Lung (tissue), 12 donors: ENCODE measurements around the gene MUC5AC. TPM values are rescaled to one million over a fixed set of nuclear protein-coding genes. Genes with fewer than 3 reads are reported as not detected.
"Not testable (repeated sequence)": the region's sequence is repeated elsewhere in the genome, so short reads cannot be mapped to it uniquely, and the experiment has no call there.

Source experiments
- ATAC-seq: fragments of 200-7000 bp; cut with Tn5 transposase; one replicate; pipeline ENCODE4 v1.9.1; 2020; ENCODE audit warnings: moderate number of reproducible peaks; ENCODE audit not compliant: insufficient read depth, low FRiP score
- DNase-seq, 3 donors: peaks; one replicate each; pipeline ENCODE4 v3.0.0-alpha.2; 2013 to 2017
- H3K27ac ChIP-seq, 2 donors: one replicate each; pipeline ENCODE4 v1.5.1; 2013; ENCODE audit warnings: mild to moderate bottlenecking in 2 of 2, moderate library complexity in 2 of 2, control low read depth in 1 of 2, inconsistent platforms in 1 of 2, low read depth in 1 of 2, low read length in 1 of 2
- H3K27me3 ChIP-seq, 3 donors: one replicate each; pipeline ENCODE4 v1.5.1; 2013; ENCODE audit warnings: low read length in 2 of 3; ENCODE audit not compliant: control insufficient read depth in 3 of 3, insufficient read depth in 3 of 3
- H3K36me3 ChIP-seq, 4 donors: one replicate each; pipeline ENCODE4 v1.5.1; 2013; ENCODE audit warnings: low read length in 4 of 4, mild to moderate bottlenecking in 1 of 4, moderate library complexity in 1 of 4; ENCODE audit not compliant: control insufficient read depth in 4 of 4, insufficient read depth in 4 of 4
- H3K4me1 ChIP-seq, 5 donors: one replicate each; pipeline ENCODE4 v1.5.1; 2013; ENCODE audit warnings: low read length in 5 of 5, mild to moderate bottlenecking in 2 of 5, moderate library complexity in 1 of 5; ENCODE audit not compliant: control insufficient read depth in 5 of 5, insufficient read depth in 5 of 5
- H3K4me3 ChIP-seq: one replicate; pipeline ENCODE4 v1.5.1; 2013; ENCODE audit warnings: mild to moderate bottlenecking, control low read depth, moderate library complexity
- H3K9ac ChIP-seq, 2 donors: one replicate each; pipeline ENCODE4 v1.5.1; 2013; ENCODE audit warnings: low read length in 2 of 2, control low read depth in 1 of 2; ENCODE audit not compliant: insufficient read depth in 1 of 2
- H3K9me3 ChIP-seq, 4 donors: one replicate each; pipeline ENCODE4 v1.5.1; 2013; ENCODE audit warnings: low read length in 3 of 4, mild to moderate bottlenecking in 1 of 4, moderate library complexity in 1 of 4; ENCODE audit not compliant: control insufficient read depth in 4 of 4, insufficient read depth in 3 of 4
- WGBS, 2 donors: extraction: QIAGEN DNeasy Blood & Tissue Kit; methylation state at CpG; one replicate each; pipeline ENCODE4 v1.1.7; 2013; 5-methylcytosine and 5-hydroxymethylcytosine counted together
- polyA plus RNA-seq, 2 donors: library from polyadenylated mRNA; stranded (reverse); fragments of 200-250 nt; gene quantifications; one replicate each; pipeline ENCODE4 v1.2.1, GENCODE V29; 2013
- total RNA-seq, 2 donors: library from RNA; depleted of rRNA in 1 of 2; stranded (reverse); fragments of >200 nt in 1 of 2; gene quantifications; one replicate each; pipeline ENCODE4 v1.2.1, GENCODE V29; 2014 to 2021
- TF ChIP-seq, protein P1 (sequence below): IDR thresholded peaks from 2 replicates; pipeline ENCODE4 v1.5.1; 2012; ENCODE audit warnings: mild to moderate bottlenecking; ENCODE audit errors: control extremely low read depth, extremely low read depth
- donor health status: control.
- donor health status: control.
- donor health status: Bipolar disorder and iron deficiency.
- donor health status: healthy.
- donor health status: DM: yes; HTN: yes; CAD: no.

Gene MUC5AC
- total and polyA plus RNA-seq, 4 donors = 0.46 to 1.3 (median 1.0) TPM

DNA sequence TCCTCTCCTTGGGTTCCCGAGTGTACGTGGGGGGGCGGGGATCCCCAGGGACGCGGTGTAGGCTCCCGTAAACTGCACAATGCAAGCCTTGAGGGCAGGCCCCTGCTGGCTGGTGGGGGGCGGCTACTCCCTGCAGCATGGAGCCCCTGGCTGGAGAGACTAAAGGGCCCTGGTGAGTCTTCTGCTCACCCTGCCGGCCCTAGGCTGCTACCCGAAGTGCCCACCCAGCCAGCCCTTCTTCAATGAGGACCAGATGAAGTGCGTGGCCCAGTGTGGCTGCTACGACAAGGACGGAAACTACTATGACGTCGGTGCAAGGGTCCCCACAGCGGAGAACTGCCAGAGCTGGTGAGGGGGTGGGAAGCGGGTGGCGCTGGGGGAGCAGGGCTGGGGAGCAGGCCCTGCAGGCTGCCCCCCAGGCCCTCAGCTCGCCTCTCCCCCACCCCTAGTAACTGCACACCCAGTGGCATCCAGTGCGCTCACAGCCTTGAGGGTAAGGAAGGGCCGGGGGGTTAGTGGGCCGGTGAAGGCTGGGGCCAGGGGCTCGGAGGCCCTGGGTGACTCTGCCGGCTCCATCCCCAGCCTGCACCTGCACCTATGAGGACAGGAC is 81.9 kb downstream of the MUC5AC start:
- ATAC-seq (no peak), DNase-seq (no peak)
- TF ChIP-seq, protein P1, sequence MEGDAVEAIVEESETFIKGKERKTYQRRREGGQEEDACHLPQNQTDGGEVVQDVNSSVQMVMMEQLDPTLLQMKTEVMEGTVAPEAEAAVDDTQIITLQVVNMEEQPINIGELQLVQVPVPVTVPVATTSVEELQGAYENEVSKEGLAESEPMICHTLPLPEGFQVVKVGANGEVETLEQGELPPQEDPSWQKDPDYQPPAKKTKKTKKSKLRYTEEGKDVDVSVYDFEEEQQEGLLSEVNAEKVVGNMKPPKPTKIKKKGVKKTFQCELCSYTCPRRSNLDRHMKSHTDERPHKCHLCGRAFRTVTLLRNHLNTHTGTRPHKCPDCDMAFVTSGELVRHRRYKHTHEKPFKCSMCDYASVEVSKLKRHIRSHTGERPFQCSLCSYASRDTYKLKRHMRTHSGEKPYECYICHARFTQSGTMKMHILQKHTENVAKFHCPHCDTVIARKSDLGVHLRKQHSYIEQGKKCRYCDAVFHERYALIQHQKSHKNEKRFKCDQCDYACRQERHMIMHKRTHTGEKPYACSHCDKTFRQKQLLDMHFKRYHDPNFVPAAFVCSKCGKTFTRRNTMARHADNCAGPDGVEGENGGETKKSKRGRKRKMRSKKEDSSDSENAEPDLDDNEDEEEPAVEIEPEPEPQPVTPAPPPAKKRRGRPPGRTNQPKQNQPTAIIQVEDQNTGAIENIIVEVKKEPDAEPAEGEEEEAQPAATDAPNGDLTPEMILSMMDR = no peak
- peaks cover 0 to 12% (median 0%) of the 10 kb centered on the region in 4 donors for H3K9me3 ChIP-seq
- WGBS, 2 donors = 89 to 91% methylated on average over 23 of the region's 23 CpGs
- H3K27me3 ChIP-seq = no peaks in the 10 kb centered on the region
- no peak overlapping the region for H3K27ac ChIP-seq
- no peak overlapping the region for H3K9ac ChIP-seq
- H3K4me1 ChIP-seq = no peaks in the 10 kb centered on the region
- no peak overlapping the region for H3K4me3 ChIP-seq
- no peaks in the 10 kb centered on the region for H3K36me3 ChIP-seq

DNA sequence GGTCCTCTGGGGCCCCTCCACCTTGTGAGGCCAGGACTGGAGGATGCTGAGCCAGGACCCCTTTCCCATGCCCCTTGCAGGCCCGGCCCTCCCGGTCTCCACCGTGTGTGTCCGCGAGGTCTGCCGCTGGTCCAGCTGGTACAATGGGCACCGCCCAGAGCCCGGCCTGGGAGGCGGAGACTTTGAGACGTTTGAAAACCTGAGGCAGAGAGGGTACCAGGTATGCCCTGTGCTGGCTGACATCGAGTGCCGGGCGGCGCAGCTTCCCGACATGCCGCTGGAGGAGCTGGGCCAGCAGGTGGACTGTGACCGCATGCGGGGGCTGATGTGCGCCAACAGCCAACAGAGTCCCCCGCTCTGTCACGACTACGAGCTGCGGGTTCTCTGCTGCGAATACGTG is 83.0 kb downstream of the MUC5AC start:
- peaks cover 0 to 12% (median 0%) of the 10 kb centered on the region in 4 donors for H3K9me3 ChIP-seq
- H3K4me1 ChIP-seq = no peaks in the 10 kb centered on the region
- WGBS, 2 donors = 95% methylated on average over 23 to 25 of the region's 25 CpGs
- no peak overlapping the region for H3K4me3 ChIP-seq
- no peak overlapping the region for H3K9ac ChIP-seq
- no peaks in the 10 kb centered on the region for H3K36me3 ChIP-seq
- no peaks in the 10 kb centered on the region for H3K27me3 ChIP-seq
- TF ChIP-seq, protein P1 = no peak
- ATAC-seq (no peak), DNase-seq (no peak)
- H3K27ac ChIP-seq = no peak overlapping the region

DNA sequence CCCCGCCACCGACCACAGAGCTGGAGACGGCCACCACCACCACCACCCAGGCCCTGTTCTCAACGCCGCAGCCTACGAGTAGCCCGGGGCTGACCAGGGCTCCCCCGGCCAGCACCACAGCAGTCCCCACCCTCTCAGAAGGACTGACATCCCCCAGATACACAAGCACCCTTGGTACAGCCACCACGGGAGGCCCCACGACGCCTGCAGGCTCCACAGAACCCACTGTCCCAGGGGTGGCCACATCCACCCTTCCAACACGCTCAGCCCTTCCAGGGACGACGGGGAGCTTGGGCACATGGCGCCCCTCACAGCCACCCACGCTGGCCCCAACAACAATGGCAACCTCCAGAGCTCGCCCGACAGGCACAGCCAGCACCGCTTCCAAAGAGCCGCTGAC is 84.0 kb downstream of the MUC5AC start:
- 95 to 96% methylated on average over 20 of the region's 20 CpGs for WGBS, 2 donors
- no peaks in the 10 kb centered on the region for H3K4me1 ChIP-seq
- no peak for DNase-seq
- ATAC-seq = no peak
- H3K27ac ChIP-seq = no peak overlapping the region
- TF ChIP-seq, protein P1 = no peak
- H3K4me3 ChIP-seq = no peak overlapping the region
- no peaks in the 10 kb centered on the region for H3K27me3 ChIP-seq
- H3K9me3 ChIP-seq = peaks cover 0 to 12% (median 0%) of the 10 kb centered on the region in 4 donors
- H3K36me3 ChIP-seq = no peaks in the 10 kb centered on the region
- H3K9ac ChIP-seq = no peak overlapping the region

DNA sequence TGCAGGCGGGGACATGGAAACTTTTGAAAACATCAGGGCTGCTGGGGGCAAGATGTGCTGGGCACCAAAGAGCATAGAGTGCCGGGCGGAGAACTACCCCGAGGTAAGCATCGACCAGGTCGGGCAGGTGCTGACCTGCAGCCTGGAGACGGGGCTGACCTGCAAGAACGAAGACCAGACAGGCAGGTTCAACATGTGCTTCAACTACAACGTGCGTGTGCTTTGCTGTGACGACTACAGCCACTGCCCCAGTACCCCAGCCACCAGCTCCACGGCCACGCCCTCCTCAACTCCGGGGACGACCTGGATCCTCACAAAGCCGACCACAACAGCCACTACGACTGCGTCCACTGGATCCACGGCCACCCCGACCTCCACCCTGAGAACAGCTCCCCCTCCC is 84.5 kb downstream of the MUC5AC start:
- Histone ChIP-seq H3K4me1 (no peaks in the 10 kb centered on the region), H3K9me3 (peaks cover 0 to 12% (median 0%) of the 10 kb centered on the region in 4 donors), H3K27ac (no peak overlapping the region), H3K9ac (no peak overlapping the region), H3K36me3 (no peaks in the 10 kb centered on the region), H3K4me3 (no peak overlapping the region), H3K27me3 (no peaks in the 10 kb centered on the region)
- WGBS, 2 donors = 95 to 97% methylated on average over 18 to 20 of the region's 20 CpGs
- TF ChIP-seq, protein P1 = no peak
- DNase-seq (no peak), ATAC-seq (no peak)

DNA sequence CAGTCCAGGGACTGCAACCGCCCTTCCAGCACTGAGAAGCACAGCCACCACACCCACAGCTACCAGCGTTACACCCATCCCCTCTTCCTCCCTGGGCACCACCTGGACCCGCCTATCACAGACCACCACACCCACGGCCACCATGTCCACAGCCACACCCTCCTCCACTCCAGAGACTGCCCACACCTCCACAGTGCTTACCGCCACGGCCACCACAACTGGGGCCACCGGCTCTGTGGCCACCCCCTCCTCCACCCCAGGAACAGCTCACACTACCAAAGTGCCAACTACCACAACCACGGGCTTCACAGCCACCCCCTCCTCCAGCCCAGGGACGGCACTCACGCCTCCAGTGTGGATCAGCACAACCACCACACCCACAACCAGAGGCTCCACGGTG is 85.0 kb downstream of the MUC5AC start:
- not testable (repeated sequence) for H3K27me3 ChIP-seq, H3K36me3 ChIP-seq, H3K9ac ChIP-seq, H3K4me3 ChIP-seq, ATAC-seq, DNase-seq, H3K27ac ChIP-seq, H3K4me1 ChIP-seq
- 92 to 93% methylated on average over 8 to 9 of the region's 11 CpGs for WGBS, 2 donors
- H3K9me3 ChIP-seq = peaks cover 0 to 12% (median 0%) of the 10 kb centered on the region in 4 donors
